A549 (cell line): Measurements from ENCODE around the gene CHCHD6.

Experiments
- CEBPB ChIP-seq, 2 experiments: fragments of >200 bp in 1 of 2; sonication (Bioruptor Twin) in 1 of 2; formaldehyde crosslinking in 1 of 2; IDR thresholded peaks; 2 replicates each; pipeline ENCODE4 v1.6.1; 2012 to 2016
- EP300 ChIP-seq, 2 experiments: fragments of >200 bp; sonication (Bioruptor Twin); formaldehyde crosslinking; IDR thresholded peaks; 2 replicates in 1 of 2; 3 replicates in 1 of 2; pipeline ENCODE4 v1.6.1; 2016 to 2017
- ESRRA ChIP-seq: fragments of 150-350 bp; IDR thresholded peaks from 2 replicates; pipeline ENCODE4 v1.6.1; 2014; ENCODE audit warnings: mild to moderate bottlenecking, low read length, borderline replicate concordance
- HDAC2 ChIP-seq: fragments of 200-600 bp; sonication (generic); IDR thresholded peaks from 2 replicates; pipeline ENCODE4 v1.6.1; 2016
- JUN ChIP-seq, 2 experiments: fragments of >200 bp; sonication (Bioruptor Twin); formaldehyde crosslinking; IDR thresholded peaks; 2 replicates in 1 of 2; 3 replicates in 1 of 2; pipeline ENCODE4 v1.6.1; 2016 to 2017
- JUNB ChIP-seq: fragments of >200 bp; sonication (Bioruptor Twin); formaldehyde crosslinking; IDR thresholded peaks from 2 replicates; pipeline ENCODE4 v1.6.1; 2016
- MAZ ChIP-seq: fragments of 150-350 bp; IDR thresholded peaks from 2 replicates; pipeline ENCODE4 v1.6.1; 2014; ENCODE audit warnings: antibody characterized with exemption, low read depth, low read length, borderline replicate concordance
- NPAS2 ChIP-seq: fragments of 250-450 bp; sonication (Bioruptor Pico); IDR thresholded peaks from 2 replicates; pipeline ENCODE4 v1.8.0; 2022; ENCODE audit warnings: mild to moderate bottlenecking, moderate library complexity, borderline replicate concordance
- PHF8 ChIP-seq: fragments of 200-600 bp; sonication (generic); IDR thresholded peaks from 2 replicates; pipeline ENCODE4 v1.6.1; 2016; ENCODE audit warnings: low read depth, mild to moderate bottlenecking, antibody characterized with exemption, moderate library complexity, borderline replicate concordance
- POLR2A ChIP-seq: IDR thresholded peaks from 2 replicates; pipeline ENCODE4 v1.6.1; 2012; ENCODE audit warnings: mild to moderate bottlenecking, low read length
- RNF2 ChIP-seq: fragments of 200-600 bp; sonication (generic); IDR thresholded peaks from 2 replicates; pipeline ENCODE4 v1.6.1; 2016; ENCODE audit warnings: low read depth, mild to moderate bottlenecking, antibody characterized with exemption, moderate library complexity, borderline replicate concordance
- SMC3 ChIP-seq: fragments of >200 bp; sonication (Bioruptor Twin); formaldehyde crosslinking; IDR thresholded peaks from 3 replicates; pipeline ENCODE4 v1.6.1; 2018; ENCODE audit warnings: inconsistent platforms
- TF ChIP-seq, protein P1 (sequence below): fragments of >200 bp; sonication (Bioruptor Twin); formaldehyde crosslinking; IDR thresholded peaks from 3 replicates; pipeline ENCODE4 v1.5.1; 2016
- TF ChIP-seq, protein P2 (sequence below): fragments of >200 bp; sonication (Bioruptor Twin); formaldehyde crosslinking; IDR thresholded peaks from 3 replicates; pipeline ENCODE4 v1.6.1; 2016

DNA sequence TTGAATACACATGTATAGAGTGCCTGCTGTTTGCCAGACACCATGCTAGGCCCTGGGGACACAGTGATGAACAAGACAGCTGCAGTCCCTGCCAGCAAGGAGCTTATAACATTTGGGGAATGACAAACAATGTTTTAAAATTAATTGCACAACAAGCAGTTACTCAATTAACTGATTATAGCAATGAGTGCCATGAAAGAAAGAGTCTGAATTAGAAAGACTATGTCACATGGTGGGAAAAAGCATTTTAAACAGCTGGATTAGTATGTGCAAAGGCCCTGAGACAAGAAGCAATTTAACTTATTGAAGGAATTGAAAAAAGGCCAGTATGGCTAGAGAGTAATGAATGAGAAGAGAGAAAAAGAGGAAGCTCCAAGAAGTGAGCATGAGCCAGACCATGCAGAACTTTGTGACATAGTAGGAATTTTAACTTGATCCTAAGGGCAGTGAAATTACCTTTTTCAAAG, 214.3 kb downstream of the CHCHD6 start:
- TF ChIP-seq MAZ: no peak
- TF ChIP-seq, protein P1, sequence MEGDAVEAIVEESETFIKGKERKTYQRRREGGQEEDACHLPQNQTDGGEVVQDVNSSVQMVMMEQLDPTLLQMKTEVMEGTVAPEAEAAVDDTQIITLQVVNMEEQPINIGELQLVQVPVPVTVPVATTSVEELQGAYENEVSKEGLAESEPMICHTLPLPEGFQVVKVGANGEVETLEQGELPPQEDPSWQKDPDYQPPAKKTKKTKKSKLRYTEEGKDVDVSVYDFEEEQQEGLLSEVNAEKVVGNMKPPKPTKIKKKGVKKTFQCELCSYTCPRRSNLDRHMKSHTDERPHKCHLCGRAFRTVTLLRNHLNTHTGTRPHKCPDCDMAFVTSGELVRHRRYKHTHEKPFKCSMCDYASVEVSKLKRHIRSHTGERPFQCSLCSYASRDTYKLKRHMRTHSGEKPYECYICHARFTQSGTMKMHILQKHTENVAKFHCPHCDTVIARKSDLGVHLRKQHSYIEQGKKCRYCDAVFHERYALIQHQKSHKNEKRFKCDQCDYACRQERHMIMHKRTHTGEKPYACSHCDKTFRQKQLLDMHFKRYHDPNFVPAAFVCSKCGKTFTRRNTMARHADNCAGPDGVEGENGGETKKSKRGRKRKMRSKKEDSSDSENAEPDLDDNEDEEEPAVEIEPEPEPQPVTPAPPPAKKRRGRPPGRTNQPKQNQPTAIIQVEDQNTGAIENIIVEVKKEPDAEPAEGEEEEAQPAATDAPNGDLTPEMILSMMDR: no peak
- no peak for TF ChIP-seq POLR2A
- no peak for TF ChIP-seq RNF2
- TF ChIP-seq SMC3: no peak
- TF ChIP-seq JUNB: no peak
- no peak for TF ChIP-seq CEBPB (IDR thresholded peaks at IDR 0.05)
- TF ChIP-seq HDAC2: no peak
- TF ChIP-seq EP300 (IDR thresholded peaks at IDR 0.05): no peak
- TF ChIP-seq, protein P2, sequence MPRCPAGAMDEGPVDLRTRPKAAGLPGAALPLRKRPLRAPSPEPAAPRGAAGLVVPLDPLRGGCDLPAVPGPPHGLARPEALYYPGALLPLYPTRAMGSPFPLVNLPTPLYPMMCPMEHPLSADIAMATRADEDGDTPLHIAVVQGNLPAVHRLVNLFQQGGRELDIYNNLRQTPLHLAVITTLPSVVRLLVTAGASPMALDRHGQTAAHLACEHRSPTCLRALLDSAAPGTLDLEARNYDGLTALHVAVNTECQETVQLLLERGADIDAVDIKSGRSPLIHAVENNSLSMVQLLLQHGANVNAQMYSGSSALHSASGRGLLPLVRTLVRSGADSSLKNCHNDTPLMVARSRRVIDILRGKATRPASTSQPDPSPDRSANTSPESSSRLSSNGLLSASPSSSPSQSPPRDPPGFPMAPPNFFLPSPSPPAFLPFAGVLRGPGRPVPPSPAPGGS: no peak
- TF ChIP-seq JUN (IDR thresholded peaks at IDR 0.05): no peak
- TF ChIP-seq ESRRA: no peak
- TF ChIP-seq NPAS2 (CRISPR knock-in tag): no peak
- TF ChIP-seq PHF8: no peak
